ENCODE data around the gene IFNLR1.

- TF ChIP-seq CTCF (IDR thresholded peaks at IDR 0.05) (no peak), POLR2AphosphoS5 (IDR thresholded peaks at IDR 0.05) (no peak)
Measured at GRCh38 chr1:24138476-24139221, 48.4 kb downstream of the IFNLR1 start.

All from transverse colon (tissue), 4 donors.